Inflammatory macrophage treated with lipopolysaccharide for 1 hour (primary cell): ENCODE measurements around the gene SEC14L1.
A peak's percentile ranks its signal among the peaks of the same experiment; 100 is the strongest.
"Not testable (repeated sequence)": the region's sequence is repeated elsewhere in the genome, so short reads cannot be mapped to it uniquely, and the experiment has no call there.

ENCODE experiments used
- DNase-seq, 2 donors: peaks; one replicate each; pipeline ENCODE4 v3.0.0-alpha.2; 2020 to 2022

Gene SEC14L1

GRCh38 chr17:77242118-77242851 is 101.5 kb downstream of the SEC14L1 start:
- DNase-seq, result no peak

- DNase-seq, result no peak
Observed at GRCh38 chr17:77245162-77245926, 104.6 kb downstream of the SEC14L1 start.

GRCh38 chr17:77246110-77247047 is 105.6 kb downstream of the SEC14L1 start:
- no peak for DNase-seq

GRCh38 chr17:77247048-77247541 is 106.3 kb downstream of the SEC14L1 start:
- DNase-seq, result peak; percentile 61 to 87

GRCh38 chr17:77247609-77248008 is 106.8 kb downstream of the SEC14L1 start:
- no peak for DNase-seq

- DNase-seq, result peak in 1 of 2 donors; percentile 51
Observed at GRCh38 chr17:77248216-77249114, 107.7 kb downstream of the SEC14L1 start.

- peak; percentile 63 to 64 for DNase-seq
Observed at GRCh38 chr17:77251622-77252183, 110.9 kb downstream of the SEC14L1 start.

GRCh38 chr17:77252306-77252705 is 111.5 kb downstream of the SEC14L1 start:
- DNase-seq, result peak in 1 of 2 donors; percentile 11

- DNase-seq, result no peak
Observed at GRCh38 chr17:77253611-77254051, 112.9 kb downstream of the SEC14L1 start.

GRCh38 chr17:77254951-77255825 is 114.4 kb downstream of the SEC14L1 start:
- DNase-seq, result peak; percentile 9 to 46

GRCh38 chr17:77255970-77256369 is 115.2 kb downstream of the SEC14L1 start:
- DNase-seq, result not testable (repeated sequence)

- no peak for DNase-seq
Observed at GRCh38 chr17:77256710-77257109, 115.9 kb downstream of the SEC14L1 start.

GRCh38 chr17:77257169-77257568 is 116.4 kb downstream of the SEC14L1 start:
- no peak for DNase-seq

GRCh38 chr17:77257596-77258458 is 117.1 kb downstream of the SEC14L1 start:
- DNase-seq, result no peak

GRCh38 chr17:77258638-77259037 is 117.9 kb downstream of the SEC14L1 start:
- DNase-seq, result no peak

- no peak for DNase-seq
Observed at GRCh38 chr17:77264617-77265230, 124.0 kb downstream of the SEC14L1 start.

GRCh38 chr17:77266213-77266612 is 125.4 kb downstream of the SEC14L1 start:
- no peak for DNase-seq
